ENCODE results near the gene FAM24B. TPM values are rescaled to one million over a fixed set of nuclear protein-coding genes. Genes with fewer than 3 reads are reported as not detected.
A peak's percentile ranks its signal among the peaks of the same experiment; 100 is the strongest.
"Not testable (repeated sequence)": the region's sequence is repeated elsewhere in the genome, so short reads cannot be mapped to it uniquely, and the experiment has no call there.

FAM24B gene
- total and polyA plus RNA-seq, 7 experiments from 2014 or later = 5.0 to 13.5 (median 10.4) TPM

DNA sequence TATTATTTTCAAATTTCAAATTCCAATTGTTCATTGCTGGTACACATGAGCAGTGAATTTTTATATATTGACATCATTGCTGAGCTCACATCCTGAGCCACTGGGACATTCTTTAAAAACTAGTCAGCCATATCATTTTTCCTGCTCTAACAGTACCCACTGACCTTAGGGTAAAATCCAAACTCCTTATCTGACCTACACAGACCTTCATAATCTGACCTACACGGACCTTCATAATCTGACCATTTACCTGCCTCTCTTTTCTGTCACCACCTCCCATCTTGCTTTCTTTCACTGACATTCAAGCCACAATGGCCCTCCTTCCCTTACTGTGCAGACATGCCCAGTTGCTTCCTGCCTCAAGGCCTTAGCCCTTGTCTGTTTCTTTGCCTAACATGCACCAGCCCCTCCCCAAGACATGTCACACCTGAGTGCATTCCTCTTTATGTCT is 17.6 kb downstream of the FAM24B start:
- peaks cover 8 to 42% (median 26%) of the 10 kb centered on the region in 7 donors for H3K4me1 Mint-ChIP-seq
- ChIA-PET POLR2A (no interaction called here), CTCF (no interaction called here)
- ATAC-seq (no peak), DNase-seq (no peak)
- peaks cover 0 to 2% (median 0%) of the 10 kb centered on the region in 11 donors for H3K9me3 Mint-ChIP-seq
- H3K4me3 Mint-ChIP-seq = no peak overlapping the region
- H3K36me3 Mint-ChIP-seq = peaks cover 4 to 25% (median 17%) of the 10 kb centered on the region in 5 donors
- Histone ChIP-seq H3K27me3 (ENCODE audit: control insufficient read depth in 2 of 2, insufficient read depth in 2 of 2, low read length in 2 of 2) (no peaks in the 10 kb centered on the region), H3K4me3 (ENCODE audit: low read length) (no peak overlapping the region), H3K27ac (ENCODE audit: low read depth, low read length) (no peak overlapping the region), H3K9me3 (ENCODE audit: control insufficient read depth in 2 of 3, low read length in 3 of 3) (no peaks in the 10 kb centered on the region), H3K4me1 (ENCODE audit: control insufficient read depth in 2 of 2, insufficient read depth in 2 of 2, low read length in 2 of 2) (no peaks in the 10 kb centered on the region), H3K36me3 (ENCODE audit: control insufficient read depth in 2 of 3, insufficient read depth in 3 of 3, low read length in 3 of 3) (no peaks in the 10 kb centered on the region)
- no peak overlapping the region for H3K27ac Mint-ChIP-seq
- H3K27me3 Mint-ChIP-seq = no peaks in the 10 kb centered on the region
- intact Hi-C loops (cut with micrococcal nuclease) = no loop called here

DNA sequence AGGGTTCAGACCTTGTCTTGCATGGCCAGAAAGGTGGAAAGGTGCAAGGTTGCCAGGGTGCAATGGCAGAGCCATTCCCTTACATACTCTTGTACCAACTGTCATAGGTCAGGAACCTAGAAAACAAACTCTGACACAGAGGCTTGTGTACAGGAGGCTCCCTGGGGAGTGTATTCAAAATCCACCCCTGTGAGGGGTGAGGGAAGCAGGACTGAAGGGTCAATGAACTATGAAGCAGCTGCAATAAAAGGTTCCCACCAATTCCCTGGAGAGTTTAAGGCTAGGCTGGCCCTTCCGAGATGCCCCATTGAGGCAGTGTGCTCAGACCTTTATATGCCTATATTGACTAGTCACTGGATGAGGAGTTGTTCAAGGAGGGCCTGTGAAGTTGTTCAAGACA is 19.9 kb downstream of the FAM24B start:
- Histone ChIP-seq H3K36me3 (ENCODE audit: control insufficient read depth in 2 of 3, insufficient read depth in 3 of 3, low read length in 3 of 3) (peaks cover 0 to 13% (median 3%) of the 10 kb centered on the region in 3 experiments), H3K27ac (ENCODE audit: low read depth, low read length) (no peak overlapping the region), H3K9me3 (ENCODE audit: control insufficient read depth in 2 of 3, low read length in 3 of 3) (no peaks in the 10 kb centered on the region), H3K4me3 (ENCODE audit: low read length) (no peak overlapping the region), H3K4me1 (ENCODE audit: control insufficient read depth in 2 of 2, insufficient read depth in 2 of 2, low read length in 2 of 2) (no peaks in the 10 kb centered on the region), H3K27me3 (ENCODE audit: control insufficient read depth in 2 of 2, insufficient read depth in 2 of 2, low read length in 2 of 2) (no peaks in the 10 kb centered on the region)
- Mint-ChIP-seq H3K27ac (no peak overlapping the region), H3K27me3 (no peaks in the 10 kb centered on the region), H3K4me1 (peaks cover 6 to 34% (median 19%) of the 10 kb centered on the region in 7 donors), H3K9me3 (no peaks in the 10 kb centered on the region), H3K36me3 (peaks cover 17 to 40% (median 27%) of the 10 kb centered on the region in 5 donors), H3K4me3 (no peak overlapping the region)
- DNase-seq (no peak), ATAC-seq (no peak)
- CTCF ChIA-PET = no interaction called here
- intact Hi-C loops (cut with micrococcal nuclease) = no loop called here
- POLR2A ChIA-PET = no interaction called here

DNA sequence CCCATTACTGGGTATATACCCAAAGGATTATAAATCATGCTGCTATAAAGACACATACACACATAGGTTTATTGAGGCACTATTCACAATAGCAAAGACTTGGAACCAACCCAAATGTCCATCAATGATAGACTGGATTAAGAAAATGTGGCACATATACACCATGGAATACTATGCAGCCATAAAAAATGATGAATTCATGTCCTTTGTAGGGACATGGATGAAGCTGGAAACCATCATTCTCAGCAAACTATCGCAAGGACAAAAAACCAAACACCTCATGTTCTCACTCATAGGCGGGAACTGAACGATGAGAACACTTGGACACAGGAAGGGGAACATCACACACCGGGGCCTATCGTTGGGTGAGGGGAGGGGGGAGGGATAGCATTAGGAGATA is 21.3 kb downstream of the FAM24B start:
- H3K4me3 ChIP-seq (ENCODE audit: low read length); H3K27ac Mint-ChIP-seq; H3K27ac ChIP-seq (ENCODE audit: low read depth, low read length); DNase-seq; H3K4me1 ChIP-seq (ENCODE audit: control insufficient read depth in 2 of 2, insufficient read depth in 2 of 2, low read length in 2 of 2); H3K4me3 Mint-ChIP-seq; H3K9me3 ChIP-seq (ENCODE audit: control insufficient read depth in 2 of 3, low read length in 3 of 3); CTCF ChIA-PET; H3K9me3 Mint-ChIP-seq; ATAC-seq; H3K27me3 Mint-ChIP-seq; POLR2A ChIA-PET; intact Hi-C loops (cut with micrococcal nuclease); H3K27me3 ChIP-seq (ENCODE audit: control insufficient read depth in 2 of 2, insufficient read depth in 2 of 2, low read length in 2 of 2): not testable (repeated sequence)
- peaks cover 0 to 26% (median 3%) of the 10 kb centered on the region in 3 experiments for H3K36me3 ChIP-seq (ENCODE audit: control insufficient read depth in 2 of 3, insufficient read depth in 3 of 3, low read length in 3 of 3)
- Mint-ChIP-seq H3K36me3 (peaks cover 17 to 54% (median 35%) of the 10 kb centered on the region in 5 donors), H3K4me1 (peaks cover 0 to 38% (median 17%) of the 10 kb centered on the region in 7 donors)

DNA sequence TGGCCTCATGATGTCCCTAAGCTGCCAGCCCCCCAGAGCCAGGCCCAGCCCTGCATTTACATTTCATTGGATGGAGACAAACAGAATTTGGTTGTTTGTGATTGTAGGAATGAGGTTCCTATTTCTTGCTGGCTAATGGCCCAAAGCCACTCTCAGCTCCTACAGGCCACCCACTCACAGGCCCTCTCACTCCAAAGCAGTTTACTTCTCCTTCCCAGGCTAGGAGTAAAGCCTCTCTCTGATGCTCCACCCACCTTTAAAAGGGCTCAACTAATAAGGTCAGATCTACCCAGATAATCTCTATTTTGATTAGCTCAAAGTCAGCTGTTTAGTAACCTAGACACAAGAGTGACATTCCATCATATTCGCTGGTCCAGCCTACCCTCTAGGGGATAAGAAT is 22.5 kb downstream of the FAM24B start:
- intact Hi-C loops (cut with micrococcal nuclease) = no loop called here
- H3K27ac ChIP-seq (ENCODE audit: low read depth, low read length) = no peak overlapping the region
- Mint-ChIP-seq H3K27me3 (no peaks in the 10 kb centered on the region), H3K36me3 (peaks cover 17 to 65% (median 45%) of the 10 kb centered on the region in 5 donors), H3K9me3 (peaks cover 0 to 7% (median 0%) of the 10 kb centered on the region in 11 donors), H3K27ac (no peak overlapping the region), H3K4me1 (peaks cover 0 to 42% (median 14%) of the 10 kb centered on the region in 7 donors), H3K4me3 (no peak overlapping the region)
- ATAC-seq = no peak
- H3K4me3 ChIP-seq (ENCODE audit: low read length) = no peak overlapping the region
- H3K4me1 ChIP-seq (ENCODE audit: control insufficient read depth in 2 of 2, insufficient read depth in 2 of 2, low read length in 2 of 2) = no peaks in the 10 kb centered on the region
- ChIA-PET POLR2A (no interaction called here), CTCF (no interaction called here)
- H3K9me3 ChIP-seq (ENCODE audit: control insufficient read depth in 2 of 3, low read length in 3 of 3) = no peaks in the 10 kb centered on the region
- DNase-seq = no peak
- peaks cover 0 to 33% (median 3%) of the 10 kb centered on the region in 3 experiments for H3K36me3 ChIP-seq (ENCODE audit: control insufficient read depth in 2 of 3, insufficient read depth in 3 of 3, low read length in 3 of 3)
- no peaks in the 10 kb centered on the region for H3K27me3 ChIP-seq (ENCODE audit: control insufficient read depth in 2 of 2, insufficient read depth in 2 of 2, low read length in 2 of 2)

DNA sequence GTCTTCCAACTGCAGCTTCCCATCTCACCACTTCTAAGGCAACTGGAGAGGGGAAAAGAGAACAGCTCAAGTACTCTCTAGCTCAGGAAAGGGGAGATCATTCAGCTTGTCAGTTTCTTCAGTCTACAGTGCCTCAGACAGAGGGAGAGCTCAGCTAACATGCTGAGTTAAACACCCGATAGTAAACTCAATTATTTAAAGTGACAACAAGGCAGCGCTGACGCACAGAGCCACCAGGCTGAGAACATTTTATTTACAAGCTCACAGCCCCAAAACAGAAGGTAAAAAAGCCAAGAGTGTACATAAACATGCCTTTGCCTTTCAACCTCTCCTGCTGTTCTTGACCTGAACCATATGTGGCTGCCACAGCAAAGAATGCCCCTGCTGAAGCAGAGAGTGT is 23.6 kb downstream of the FAM24B start:
- Mint-ChIP-seq H3K27me3 (no peaks in the 10 kb centered on the region), H3K9me3 (peaks cover 0 to 7% (median 0%) of the 10 kb centered on the region in 11 donors), H3K36me3 (peaks cover 17 to 76% (median 55%) of the 10 kb centered on the region in 5 donors), H3K27ac (peak overlapping the region in 1 of 9 donors; percentile 65), H3K4me1 (peaks cover 0 to 39% (median 9%) of the 10 kb centered on the region in 7 donors), H3K4me3 (no peak overlapping the region)
- Histone ChIP-seq H3K27ac (ENCODE audit: low read depth, low read length) (no peak overlapping the region), H3K27me3 (ENCODE audit: control insufficient read depth in 2 of 2, insufficient read depth in 2 of 2, low read length in 2 of 2) (no peaks in the 10 kb centered on the region), H3K4me3 (ENCODE audit: low read length) (no peak overlapping the region), H3K4me1 (ENCODE audit: control insufficient read depth in 2 of 2, insufficient read depth in 2 of 2, low read length in 2 of 2) (no peaks in the 10 kb centered on the region), H3K36me3 (ENCODE audit: control insufficient read depth in 2 of 3, insufficient read depth in 3 of 3, low read length in 3 of 3) (peaks cover 0 to 34% (median 3%) of the 10 kb centered on the region in 3 experiments), H3K9me3 (ENCODE audit: control insufficient read depth in 2 of 3, low read length in 3 of 3) (no peaks in the 10 kb centered on the region)
- DNase-seq (no peak), ATAC-seq (no peak)
- intact Hi-C loops (cut with micrococcal nuclease) = no loop called here
- CTCF ChIA-PET = no interaction called here
- POLR2A ChIA-PET = no interaction called here

DNA sequence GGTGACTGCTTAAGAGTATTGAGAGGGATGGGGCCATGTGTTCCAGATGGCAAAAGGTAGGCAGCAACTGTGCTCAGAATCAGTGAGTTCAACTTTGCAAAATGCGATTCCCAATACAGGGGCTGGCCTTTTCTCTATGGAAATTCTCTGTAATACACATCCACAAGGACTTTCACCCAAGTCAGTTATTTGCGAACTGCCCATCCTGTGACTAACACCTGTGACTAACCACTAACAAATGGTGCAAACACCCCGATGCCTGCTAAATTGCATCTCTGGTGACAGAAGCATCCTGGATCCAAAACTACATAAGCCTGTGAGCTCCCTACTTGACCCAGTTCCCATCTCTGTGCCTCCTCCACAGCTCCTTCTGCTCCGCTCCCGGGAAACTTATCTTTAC is 24.7 kb downstream of the FAM24B start:
- ChIA-PET POLR2A (no interaction called here), CTCF (no interaction called here)
- peaks cover 0 to 7% (median 0%) of the 10 kb centered on the region in 11 donors for H3K9me3 Mint-ChIP-seq
- no peak overlapping the region for H3K4me3 Mint-ChIP-seq
- no peak overlapping the region for H3K27ac Mint-ChIP-seq
- Histone ChIP-seq H3K4me1 (ENCODE audit: control insufficient read depth in 2 of 2, insufficient read depth in 2 of 2, low read length in 2 of 2) (no peaks in the 10 kb centered on the region), H3K9me3 (ENCODE audit: control insufficient read depth in 2 of 3, low read length in 3 of 3) (no peaks in the 10 kb centered on the region), H3K27me3 (ENCODE audit: control insufficient read depth in 2 of 2, insufficient read depth in 2 of 2, low read length in 2 of 2) (no peaks in the 10 kb centered on the region), H3K27ac (ENCODE audit: low read depth, low read length) (no peak overlapping the region), H3K36me3 (ENCODE audit: control insufficient read depth in 2 of 3, insufficient read depth in 3 of 3, low read length in 3 of 3) (peaks cover 3 to 45% (median 6%) of the 10 kb centered on the region in 3 experiments), H3K4me3 (ENCODE audit: low read length) (no peak overlapping the region)
- H3K4me1 Mint-ChIP-seq = peaks cover 0 to 39% (median 9%) of the 10 kb centered on the region in 7 donors
- peaks cover 23 to 83% (median 64%) of the 10 kb centered on the region in 5 donors for H3K36me3 Mint-ChIP-seq
- H3K27me3 Mint-ChIP-seq = no peaks in the 10 kb centered on the region
- intact Hi-C loops (cut with micrococcal nuclease) = no loop called here
- ATAC-seq (no peak), DNase-seq (no peak)

DNA sequence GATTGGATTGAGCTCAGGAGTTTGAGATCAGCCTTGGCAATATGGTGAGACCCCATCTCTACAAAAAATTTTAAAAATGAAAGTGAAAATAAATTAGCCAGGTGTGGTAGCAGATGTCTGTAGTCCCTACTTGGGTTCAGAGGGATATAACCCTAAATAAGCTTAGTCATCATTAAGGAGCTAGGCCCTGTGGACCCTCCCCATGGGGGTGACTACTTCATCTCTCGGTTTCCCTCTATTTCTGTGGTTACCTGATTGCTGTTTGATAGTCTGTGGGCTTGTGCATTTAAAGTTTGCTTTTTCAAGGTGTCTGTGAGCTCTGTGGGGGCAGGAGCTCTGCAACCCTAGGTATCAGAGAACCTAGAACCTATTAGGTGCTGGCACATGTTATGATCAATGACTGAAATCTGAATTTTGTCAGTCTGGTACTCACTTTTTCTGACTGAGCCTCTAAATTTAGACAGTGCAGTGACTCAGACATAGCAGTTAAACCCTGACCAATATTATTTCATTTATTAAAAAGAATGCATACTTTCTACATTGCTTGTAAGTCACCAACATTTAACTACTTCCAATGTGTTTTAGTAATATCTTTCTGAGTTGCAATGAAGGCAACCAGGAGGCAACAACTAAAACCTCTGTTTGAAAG is 25.6 kb downstream of the FAM24B start:
- no peaks in the 10 kb centered on the region for H3K27me3 ChIP-seq (ENCODE audit: control insufficient read depth in 2 of 2, insufficient read depth in 2 of 2, low read length in 2 of 2)
- Mint-ChIP-seq H3K9me3 (peaks cover 0 to 7% (median 0%) of the 10 kb centered on the region in 11 donors), H3K4me1 (peaks cover 0 to 40% (median 9%) of the 10 kb centered on the region in 7 donors), H3K36me3 (peaks cover 19 to 77% (median 64%) of the 10 kb centered on the region in 5 donors), H3K27ac (peak overlapping the region in 2 of 9 donors; percentile 38 to 60), H3K27me3 (no peaks in the 10 kb centered on the region), H3K4me3 (no peak overlapping the region)
- peaks cover 3 to 46% (median 6%) of the 10 kb centered on the region in 3 experiments for H3K36me3 ChIP-seq (ENCODE audit: control insufficient read depth in 2 of 3, insufficient read depth in 3 of 3, low read length in 3 of 3)
- ChIA-PET POLR2A (no interaction called here), CTCF (no interaction called here)
- no peak overlapping the region for H3K27ac ChIP-seq (ENCODE audit: low read depth, low read length)
- ATAC-seq (no peak), DNase-seq (no peak)
- no peaks in the 10 kb centered on the region for H3K9me3 ChIP-seq (ENCODE audit: control insufficient read depth in 2 of 3, low read length in 3 of 3)
- intact Hi-C loops (cut with micrococcal nuclease) = no loop called here
- no peaks in the 10 kb centered on the region for H3K4me1 ChIP-seq (ENCODE audit: control insufficient read depth in 2 of 2, insufficient read depth in 2 of 2, low read length in 2 of 2)
- H3K4me3 ChIP-seq (ENCODE audit: low read length) = no peak overlapping the region
